COLO668 (cell line): ENCODE data around the gene KCTD10.

ENCODE experiments used
- DNase-seq: peaks from one replicate; lab custom pipeline; 2025; ENCODE audit not compliant: unreplicated experiment; lab: John Stamatoyannopoulos, UW

KCTD10 gene

GRCh38 chr12:109477185-109477962, at the start of gene KCTD10, which contains the start of gene UBE3B:
KCTD10 (minus strand) TSS chr12:109477300; CDS start chr12:109477262, 38 bp downstream.
UBE3B (plus strand) TSS chr12:109477634; CDS start chr12:109483552, 5,918 bp downstream.
- DNase-seq = peak; percentile 94

GRCh38 chr12:109525279-109525585, 48.1 kb upstream of the KCTD10 start:
- DNase-seq = no peak

- no peak for DNase-seq
These were observed 47.6 kb upstream of the KCTD10 start for GRCh38 chr12:109524466-109525278.

- no peak for DNase-seq
These were observed 46.4 kb upstream of the KCTD10 start for GRCh38 chr12:109523504-109523903.

DNA sequence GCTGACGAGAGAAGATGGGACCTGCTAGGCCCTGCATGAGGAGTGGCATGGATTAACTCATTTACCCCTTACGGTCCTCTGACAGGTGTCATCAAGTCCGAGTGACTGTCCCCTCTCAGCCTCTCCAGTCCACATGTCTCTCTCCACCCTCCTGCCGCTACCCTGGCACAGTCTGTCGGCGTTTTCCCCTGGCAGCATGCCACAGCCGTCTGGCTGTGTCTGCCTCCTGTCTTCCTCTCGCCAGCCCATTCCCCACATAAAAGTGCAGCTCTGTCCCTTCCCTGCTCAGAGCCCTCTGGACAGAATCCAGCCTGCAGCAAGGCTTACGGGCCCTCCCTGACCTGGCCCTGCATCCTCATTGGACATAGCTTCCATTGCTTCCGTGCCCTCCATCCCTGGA, 46.0 kb upstream of the KCTD10 start:
- no peak for DNase-seq

- no peak for DNase-seq
These were observed 44.7 kb upstream of the KCTD10 start for GRCh38 chr12:109521831-109522230.

DNA sequence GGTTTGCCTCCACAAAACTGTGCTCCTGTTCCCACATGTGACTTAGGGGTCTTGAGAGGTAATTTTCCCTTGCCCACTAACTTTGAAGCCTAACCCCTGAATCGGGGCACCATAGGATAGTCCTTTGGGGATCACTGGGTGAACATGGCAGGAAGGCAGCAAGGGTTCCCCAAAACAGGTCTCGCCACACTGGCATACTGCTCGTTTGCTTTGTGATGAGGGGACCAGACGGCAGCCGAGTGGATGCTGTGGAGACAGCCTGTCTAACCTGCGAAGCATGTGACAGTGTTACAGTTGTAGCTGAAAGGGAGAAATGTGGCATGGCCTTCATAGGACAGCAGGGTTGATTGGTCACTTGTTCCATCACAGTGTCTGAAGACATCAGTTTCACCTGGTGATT, 42.7 kb upstream of the KCTD10 start:
- DNase-seq = no peak

GRCh38 chr12:109518820-109519665, 41.9 kb upstream of the KCTD10 start:
- DNase-seq = peak; percentile 75

DNA sequence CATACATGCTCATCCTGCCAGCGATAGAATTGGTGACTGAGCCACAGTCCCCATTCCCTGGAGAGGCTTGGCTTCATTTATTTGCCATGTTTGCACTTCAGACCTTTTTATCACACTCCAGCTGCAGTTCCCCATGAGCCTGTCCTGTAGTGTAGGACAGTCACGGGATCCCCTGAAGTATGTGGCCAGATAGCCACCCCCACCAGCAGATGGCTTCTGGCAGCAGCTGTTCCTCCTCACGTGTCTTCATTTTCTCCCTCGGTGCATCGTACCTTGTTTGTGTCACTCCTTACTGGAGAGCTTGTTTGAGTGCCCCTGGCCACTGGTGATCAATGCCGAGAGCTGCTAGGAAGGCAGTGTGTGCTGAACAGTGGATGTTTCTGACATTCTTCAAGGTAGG, 40.5 kb upstream of the KCTD10 start:
- DNase-seq = peak; percentile 87

DNA sequence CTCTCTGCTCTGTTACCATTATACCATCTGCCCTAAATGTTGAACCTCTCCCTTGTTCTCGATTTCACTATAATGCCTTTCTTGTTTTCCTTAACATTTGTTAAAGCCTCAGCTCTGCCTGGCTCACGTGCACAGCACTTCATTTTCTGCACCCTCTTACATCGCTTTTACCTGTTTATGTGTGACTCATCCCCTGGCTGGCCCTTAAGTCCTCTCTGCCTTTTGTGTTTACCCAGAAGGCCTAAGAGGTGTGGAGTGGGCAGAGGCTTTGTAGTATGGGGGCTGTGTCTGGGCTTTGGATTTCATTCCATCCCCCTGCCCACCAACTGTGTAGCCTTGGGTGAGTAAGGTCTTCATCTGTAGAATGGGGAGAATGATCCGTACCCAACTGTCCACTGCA, 36.9 kb upstream of the KCTD10 start:
- peak; percentile 52 for DNase-seq

DNA sequence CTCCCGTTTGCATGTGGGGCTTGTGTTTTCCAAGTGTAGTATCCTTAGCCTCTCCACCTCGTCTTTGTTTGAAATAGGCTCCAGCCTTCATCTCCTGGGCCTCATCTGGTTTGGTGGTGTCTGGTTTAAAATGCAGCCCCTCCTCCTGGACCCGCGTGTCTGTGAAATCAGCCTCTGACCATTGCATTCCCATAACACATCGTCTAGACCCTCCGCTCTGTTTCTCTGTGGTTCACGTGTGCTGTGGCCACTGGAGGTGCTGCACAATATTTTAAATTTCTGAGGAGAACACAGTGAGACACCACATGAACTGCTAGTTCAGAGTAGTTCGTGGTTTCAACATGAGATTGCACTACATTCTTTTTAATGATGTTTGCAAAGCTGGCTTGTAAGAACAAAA, 36.0 kb upstream of the KCTD10 start:
- no peak for DNase-seq

DNA sequence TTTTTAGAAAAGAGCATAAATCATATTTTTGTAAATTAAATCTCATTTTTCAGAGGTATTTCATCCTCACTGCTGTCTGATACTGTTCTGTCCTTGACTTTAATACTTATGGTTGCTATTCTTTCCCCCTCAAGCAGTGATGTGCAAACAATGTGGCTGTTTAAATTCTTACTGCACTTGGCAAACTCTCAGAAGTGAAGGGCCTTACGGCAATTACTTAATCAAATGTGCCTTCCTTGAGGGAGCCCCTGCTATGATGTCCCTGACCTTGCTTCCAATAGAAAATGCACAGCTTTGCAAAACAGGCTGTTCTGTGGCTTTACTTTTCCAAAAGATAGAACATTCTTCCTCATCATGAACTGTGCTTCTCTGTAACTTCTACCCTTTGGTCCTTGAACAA, 35.5 kb upstream of the KCTD10 start:
- DNase-seq = no peak

GRCh38 chr12:109510196-109510595, 33.1 kb upstream of the KCTD10 start:
- no peak for DNase-seq

DNA sequence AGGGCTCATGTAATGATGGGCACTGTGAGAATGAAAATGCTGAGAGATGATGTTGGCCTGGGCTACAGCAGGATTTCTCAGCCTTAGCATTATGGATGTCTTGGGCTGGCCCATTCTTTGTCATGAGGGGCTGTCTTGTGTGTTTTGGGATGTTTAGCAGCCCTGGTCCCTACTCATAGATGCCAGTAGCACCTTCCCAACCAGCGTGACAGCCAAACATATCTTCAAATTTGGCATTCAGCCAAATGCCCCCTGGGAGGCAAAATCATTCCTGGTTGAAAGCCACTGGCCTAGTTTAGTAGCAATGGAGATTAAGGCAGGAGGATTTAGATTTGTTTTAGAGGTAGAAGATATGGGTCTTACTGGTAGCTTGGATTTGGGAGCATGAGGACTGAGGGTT, 27.0 kb upstream of the KCTD10 start:
- peak; percentile 9 for DNase-seq

- DNase-seq = no peak
These were observed 26.5 kb upstream of the KCTD10 start for GRCh38 chr12:109503611-109504010.

DNA sequence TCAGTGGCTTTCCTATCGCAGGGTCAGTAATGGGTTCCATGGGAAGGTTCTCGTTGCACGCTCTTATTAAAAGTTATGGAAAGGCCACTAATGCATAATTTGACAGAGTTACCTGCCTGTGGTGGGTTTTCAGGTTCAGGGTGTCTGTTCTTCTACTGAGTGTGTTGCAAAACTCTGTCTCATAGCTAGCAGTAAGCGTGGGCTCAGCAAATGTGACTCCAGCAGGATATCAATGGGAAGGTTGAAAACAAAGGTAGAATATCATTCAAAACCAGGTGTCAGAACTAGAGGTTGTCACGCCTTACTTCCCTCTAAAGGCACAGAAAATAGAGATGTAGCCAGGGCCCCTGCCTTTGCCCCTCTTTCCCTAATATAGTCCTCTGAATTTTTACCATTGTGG, 25.2 kb upstream of the KCTD10 start:
- no peak for DNase-seq

GRCh38 chr12:109501299-109501698, 24.2 kb upstream of the KCTD10 start:
- DNase-seq = no peak

GRCh38 chr12:109500406-109501185, 23.5 kb upstream of the KCTD10 start:
- DNase-seq = no peak

GRCh38 chr12:109497675-109498074, 20.6 kb upstream of the KCTD10 start:
- no peak for DNase-seq

- DNase-seq = no peak
These were observed 19.2 kb upstream of the KCTD10 start for GRCh38 chr12:109496306-109496705.

GRCh38 chr12:109495012-109495411, 17.9 kb upstream of the KCTD10 start:
- no peak for DNase-seq
